HG02763 (cell line): Measurements from ENCODE around the gene TRIO.

Experiments
- ATAC-seq: cut with Tn5 transposase; IDR thresholded peaks from one replicate; pipeline ENCODE4 v1.9.1; 2021; ENCODE audit warnings: mild to moderate bottlenecking, moderate library complexity; ENCODE audit not compliant: unreplicated experiment

Gene TRIO

DNA sequence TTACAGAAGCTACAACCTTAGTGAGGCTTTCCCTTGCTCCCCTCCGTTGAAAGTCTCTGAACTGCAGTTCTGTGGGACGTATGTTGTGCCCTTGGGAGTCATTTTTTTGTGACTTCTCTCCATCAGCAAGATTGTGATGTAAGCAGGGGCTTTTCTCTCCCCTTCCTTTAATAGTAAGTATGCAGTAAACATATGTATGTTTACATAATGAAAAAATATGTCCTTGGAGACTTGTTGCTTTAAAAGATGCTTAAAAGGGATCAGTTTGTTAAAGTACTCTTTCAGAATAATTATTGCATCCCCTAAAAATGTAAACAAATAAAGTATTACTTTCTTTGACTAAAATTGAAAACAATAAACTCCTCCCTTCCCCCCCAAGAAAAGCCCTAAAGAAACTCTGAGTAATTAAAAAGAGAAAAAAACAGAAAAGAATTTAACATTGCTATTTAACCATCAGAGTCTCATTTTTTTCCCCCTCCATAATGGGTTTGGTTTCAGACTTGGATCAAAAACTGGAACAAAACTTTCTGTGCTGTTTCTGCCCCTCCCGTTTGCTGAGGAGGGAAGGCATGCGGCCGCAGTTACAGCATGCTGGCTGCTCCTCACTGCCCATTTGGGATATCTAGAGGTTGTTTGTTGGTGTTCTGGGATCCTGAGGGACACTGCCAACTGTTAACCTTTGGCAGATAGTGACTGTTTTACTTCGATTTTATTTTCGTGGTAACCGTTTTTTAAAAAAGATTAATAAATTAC lies 40.2 kb downstream of the TRIO start:
- no peak for ATAC-seq

DNA sequence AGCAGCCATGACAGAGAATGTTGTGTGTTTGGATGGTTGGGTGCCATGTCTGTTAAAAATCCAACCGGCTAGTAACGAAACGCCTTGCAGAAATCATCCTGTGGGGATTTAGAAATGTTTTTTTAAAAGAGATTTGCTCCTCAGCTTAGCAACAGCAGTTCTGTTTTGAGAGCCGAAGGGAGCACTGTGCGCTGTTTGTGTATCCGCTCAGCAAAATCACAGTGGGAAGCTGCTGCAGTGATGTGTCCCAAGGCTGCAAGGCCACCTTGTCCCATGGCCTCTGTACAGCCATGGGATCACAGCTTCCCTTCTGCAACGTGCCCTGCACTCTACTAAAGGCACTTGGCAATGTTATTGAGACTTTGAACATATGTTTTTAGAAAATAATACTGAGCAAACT lies 40.9 kb downstream of the TRIO start:
- ATAC-seq = no peak

GRCh38 chr5:14184725-14185124 lies 41.6 kb downstream of the TRIO start:
- no peak for ATAC-seq

DNA sequence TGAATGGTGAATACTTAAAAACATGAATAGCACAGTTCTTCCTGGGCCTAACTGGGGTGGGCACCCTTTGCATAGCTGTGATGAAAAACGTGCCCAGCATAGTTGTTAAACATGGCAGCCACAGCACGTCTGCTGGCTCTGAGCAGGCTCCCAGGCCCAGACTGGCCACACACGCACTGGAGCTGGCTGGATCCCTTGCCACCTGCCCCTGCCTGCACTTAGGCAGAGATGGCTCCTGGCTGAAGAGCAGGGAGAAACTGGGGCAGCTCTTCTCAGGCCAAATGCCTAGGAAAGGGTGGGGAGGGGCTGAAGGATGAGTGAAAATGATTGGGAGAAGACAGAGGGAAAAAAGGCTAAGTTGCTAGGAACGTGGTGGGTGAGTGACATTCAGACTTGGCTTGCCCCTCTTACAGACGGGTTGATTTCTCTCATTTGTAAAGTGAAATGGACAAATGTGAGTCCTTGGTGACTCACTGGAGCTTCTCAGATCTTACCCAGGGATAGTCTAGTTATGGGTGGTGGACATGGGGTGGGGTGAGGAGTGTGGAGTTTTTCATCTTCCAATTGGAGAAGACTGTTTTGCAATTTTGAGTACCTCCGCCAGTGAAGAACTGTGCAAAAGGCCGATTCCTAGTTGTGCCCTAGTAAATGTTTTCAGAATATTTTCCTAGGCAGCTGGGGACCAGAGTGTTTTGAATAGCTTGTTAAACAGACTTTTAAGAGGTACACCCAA lies 42.4 kb downstream of the TRIO start:
- ATAC-seq = no peak

DNA sequence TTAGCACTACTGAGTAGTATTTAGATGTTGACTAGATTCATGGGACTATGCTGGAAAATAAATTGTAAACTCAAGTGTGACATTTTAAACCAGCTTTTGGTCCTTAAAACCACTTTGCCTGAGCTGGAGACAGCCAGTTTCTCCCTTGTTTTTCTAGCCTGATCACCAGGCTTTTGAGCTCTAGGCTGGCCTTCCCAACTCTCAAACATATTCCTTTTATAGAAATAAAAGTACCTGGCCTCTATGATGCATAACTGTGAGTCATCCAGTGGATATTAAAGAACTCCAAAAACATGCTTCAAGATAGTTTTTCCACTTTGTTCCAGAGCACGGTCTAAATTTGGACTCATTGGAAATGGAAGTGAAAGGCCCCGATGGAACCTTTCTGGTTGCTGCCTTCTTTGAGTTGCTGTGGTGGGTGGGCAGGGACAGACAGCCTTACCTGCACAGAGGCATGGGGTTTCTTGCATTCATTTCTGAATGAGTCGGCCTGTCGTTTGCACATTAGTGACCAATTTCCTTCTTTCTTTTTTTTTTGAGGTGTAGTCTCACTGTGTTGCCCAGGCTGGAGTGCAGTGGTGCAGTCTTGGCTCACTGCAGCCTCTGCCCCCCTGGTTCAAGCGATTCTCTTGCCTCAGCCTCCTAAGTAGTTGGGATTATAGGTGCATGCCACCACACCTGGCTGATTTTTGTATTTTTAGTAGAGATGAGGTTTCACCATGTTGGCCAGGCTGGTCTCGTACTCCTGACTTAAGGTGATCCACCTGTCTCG lies 43.1 kb downstream of the TRIO start:
- no peak for ATAC-seq

- ATAC-seq = no peak
Measured at GRCh38 chr5:14187157-14187556, 44.0 kb downstream of the TRIO start.

GRCh38 chr5:14187660-14188059 lies 44.5 kb downstream of the TRIO start:
- ATAC-seq = no peak

DNA sequence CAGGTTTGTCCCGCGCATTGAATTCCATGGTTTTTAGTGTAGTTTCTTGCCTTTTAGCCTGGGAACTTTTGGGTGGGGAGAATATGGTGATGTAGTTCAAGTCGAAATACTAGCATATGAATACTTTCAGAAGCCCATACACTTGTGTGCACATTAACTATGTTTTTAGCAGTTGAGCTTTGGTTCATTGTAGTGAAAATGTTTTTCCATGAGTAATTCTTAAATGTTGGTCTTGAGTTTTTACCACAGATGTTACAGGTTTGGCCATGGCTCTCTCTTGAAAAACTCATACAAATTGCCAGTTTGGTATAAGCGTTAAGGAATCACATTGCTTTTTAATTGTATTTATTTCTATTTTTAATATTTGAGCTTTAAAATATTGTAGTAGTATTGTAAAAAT lies 45.6 kb downstream of the TRIO start:
- ATAC-seq = no peak

- no peak for ATAC-seq
Measured at GRCh38 chr5:14189680-14190079, 46.5 kb downstream of the TRIO start.

DNA sequence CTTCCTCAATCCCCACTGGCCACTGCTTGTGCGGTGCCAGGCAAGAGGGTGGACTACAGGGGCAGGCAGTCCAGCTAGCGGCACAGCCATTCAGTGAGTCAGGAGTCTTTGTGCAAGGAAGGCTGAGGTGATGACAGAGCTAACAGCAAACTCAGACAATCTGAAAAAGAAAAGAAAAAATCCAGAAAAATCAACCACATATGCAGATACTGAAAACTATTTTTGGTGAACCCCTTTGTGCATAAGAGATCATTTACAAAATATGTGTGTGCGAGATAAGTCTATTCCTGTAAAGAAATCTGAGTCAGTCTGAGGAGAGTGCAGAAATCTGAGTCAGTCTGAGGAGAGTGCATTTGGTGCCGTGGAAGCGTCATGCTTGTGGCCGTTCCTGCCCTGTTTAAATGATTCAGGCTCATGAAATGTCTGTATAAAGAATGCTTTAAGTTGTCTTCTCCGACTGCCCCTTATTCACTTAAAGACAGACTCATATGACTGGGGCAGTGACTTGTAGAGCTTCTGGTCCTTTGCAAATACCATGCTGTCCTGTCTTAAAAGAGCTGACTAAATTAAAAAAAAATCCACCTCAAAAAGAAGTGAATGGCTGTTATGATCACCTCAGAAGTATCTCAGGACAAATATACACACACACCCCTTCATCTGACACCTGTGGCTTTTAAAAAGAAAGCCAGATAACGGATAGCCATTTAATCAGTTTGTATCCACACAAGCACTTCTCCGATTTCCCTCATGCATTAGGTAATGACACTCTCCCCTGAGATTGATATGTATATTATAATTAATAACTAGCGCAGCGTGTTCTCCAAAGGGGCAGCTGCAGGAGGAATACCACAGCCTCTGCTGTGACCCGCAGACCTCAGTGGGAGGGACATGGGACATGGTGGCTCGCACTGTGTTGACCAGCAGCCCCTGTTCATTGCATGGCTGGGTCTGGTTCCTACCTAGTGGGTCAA lies 47.3 kb downstream of the TRIO start:
- no peak for ATAC-seq

- ATAC-seq = no peak
Measured at GRCh38 chr5:14191325-14191724, 48.2 kb downstream of the TRIO start.

DNA sequence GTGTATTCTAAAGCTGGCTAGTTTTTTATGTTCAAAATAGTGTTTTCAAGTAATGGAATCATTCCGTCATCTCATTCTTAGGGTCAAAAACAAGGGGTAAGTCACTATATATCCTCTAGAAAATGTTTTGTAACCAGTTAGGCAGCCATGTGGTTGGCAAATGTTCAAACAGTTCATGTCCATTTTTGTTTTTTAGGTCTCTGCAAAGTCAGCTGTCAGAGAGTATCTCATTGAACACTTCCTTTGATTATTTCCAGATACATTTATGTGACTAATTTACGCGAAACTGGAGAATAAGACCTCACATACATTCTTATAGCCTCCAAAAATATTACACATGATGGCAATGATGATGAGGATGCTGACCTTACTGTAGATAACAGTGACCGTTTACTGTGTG lies 50.4 kb downstream of the TRIO start:
- ATAC-seq = no peak

GRCh38 chr5:14195588-14195987 lies 52.4 kb downstream of the TRIO start:
- no peak for ATAC-seq

GRCh38 chr5:14197056-14197455 lies 53.9 kb downstream of the TRIO start:
- ATAC-seq = no peak

- no peak for ATAC-seq
Measured at GRCh38 chr5:14199902-14200301, 56.8 kb downstream of the TRIO start.

GRCh38 chr5:14200312-14200990 lies 57.3 kb downstream of the TRIO start:
- ATAC-seq = no peak

DNA sequence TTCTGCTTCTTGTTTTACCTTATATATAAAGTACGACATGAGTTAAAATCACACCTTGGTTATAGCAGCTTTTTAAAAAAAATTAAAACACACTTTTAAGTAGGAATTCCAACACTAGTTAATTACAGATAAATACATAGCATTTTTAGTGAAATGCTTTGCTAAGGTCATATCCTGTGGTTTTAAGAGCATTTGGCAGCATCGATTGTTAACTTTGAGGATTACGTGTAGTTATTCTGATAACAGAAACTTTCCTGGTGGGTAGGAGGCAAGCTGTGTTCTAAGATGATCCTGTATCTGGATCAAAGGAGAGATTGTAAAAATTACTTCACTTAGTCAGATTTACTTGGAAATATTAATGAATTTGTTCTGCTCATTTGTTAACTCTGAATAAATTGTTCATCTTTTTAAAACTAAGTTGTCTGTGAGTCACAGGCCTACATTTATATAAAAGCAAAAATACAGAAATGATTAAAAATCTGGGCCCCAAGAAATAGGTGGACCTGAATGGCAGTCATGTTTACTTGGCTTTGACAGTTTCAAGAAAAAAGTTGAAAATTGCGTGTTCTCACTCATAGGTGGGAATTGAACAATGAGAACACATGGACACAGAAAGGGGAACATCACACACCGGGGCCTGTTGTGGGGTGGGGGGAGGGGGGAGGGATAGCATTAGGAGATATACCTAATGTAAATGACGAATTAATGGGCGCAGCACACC lies 58.3 kb downstream of the TRIO start:
- ATAC-seq = no peak

DNA sequence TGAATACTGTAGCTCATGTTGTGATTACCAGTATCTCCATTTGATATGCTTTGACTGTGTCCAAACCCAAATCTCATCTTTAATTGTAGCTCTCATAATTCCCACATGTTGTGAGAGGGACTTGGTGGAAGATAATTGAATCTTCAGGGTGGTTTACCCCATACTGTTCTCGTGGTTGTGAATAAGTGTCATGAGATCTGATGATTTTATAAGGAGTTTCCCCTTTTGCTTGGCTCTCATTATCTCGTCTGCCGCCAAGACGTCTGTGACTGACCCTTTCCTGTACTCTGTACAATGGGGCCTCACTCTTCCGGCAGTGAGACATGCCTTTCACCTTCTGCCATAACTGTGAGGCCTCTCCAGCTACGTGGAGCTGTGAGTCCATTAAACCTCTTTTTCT lies 59.3 kb downstream of the TRIO start:
- ATAC-seq = no peak

GRCh38 chr5:14204011-14204670 lies 61.0 kb downstream of the TRIO start:
- ATAC-seq = no peak
